HepG2 (cell line): ENCODE results near the gene VARS2. TPM values are rescaled to one million over a fixed set of nuclear protein-coding genes. Genes with fewer than 3 reads are reported as not detected.

Experiments
- CBX2 ChIP-seq, 2 experiments: fragments of 200-600 bp in 1 of 2; sonication (generic); formaldehyde crosslinking in 1 of 2; IDR thresholded peaks; 2 replicates each; pipeline versions ENCODE4 v1.7.0 to v1.8.1; 2018 to 2022; ENCODE audit warnings: low read depth in 2 of 2, low read length in 1 of 2, mild to moderate bottlenecking in 1 of 2, missing genetic modification reagents in 1 of 2
- CCAR2 ChIP-seq: fragments of 200-400 bp; formaldehyde crosslinking; optimal IDR thresholded peaks from 2 replicates; pipeline ENCODE3; 2018; ENCODE audit warnings: low read depth, mild to moderate bottlenecking, low read length, moderate library complexity
- ETV6 ChIP-seq: sonication (generic); formaldehyde crosslinking; conservative IDR thresholded peaks from 2 replicates; pipeline ENCODE4 v1.4.0; 2020; ENCODE audit warnings: missing genetic modification reagents
- FIP1L1 ChIP-seq: fragments of 200-400 bp; formaldehyde crosslinking; IDR thresholded peaks from 2 replicates; pipeline ENCODE4 v1.6.1; 2018; ENCODE audit warnings: low read depth, mild to moderate bottlenecking, low read length, moderate library complexity, borderline replicate concordance; ENCODE audit not compliant: insufficient read depth
- NFKBIZ ChIP-seq: IDR thresholded peaks from 2 replicates; pipeline ENCODE4 v1.6.1; 2018; ENCODE audit warnings: missing genetic modification reagents, missing compliant biosample characterization
- NFRKB ChIP-seq: fragments of 450-650 bp; IDR thresholded peaks from 2 replicates; pipeline ENCODE4 v1.6.1; 2017
- PCBP2 ChIP-seq: fragments of 200-400 bp; formaldehyde crosslinking; optimal IDR thresholded peaks from 2 replicates; pipeline ENCODE3; 2018; ENCODE audit warnings: low read length, low read depth; ENCODE audit not compliant: poor library complexity, severe bottlenecking
- SMARCC2 ChIP-seq: fragments of 450-650 bp; IDR thresholded peaks from 2 replicates; pipeline ENCODE4 v1.6.1; 2017; ENCODE audit warnings: antibody characterized with exemption, mild to moderate bottlenecking
- TAF15 ChIP-seq: fragments of 200-400 bp; formaldehyde crosslinking; IDR thresholded peaks from one replicate; pipeline ENCODE4 v1.6.1; 2018; ENCODE audit warnings: mild to moderate bottlenecking, low read depth, low read length; ENCODE audit not compliant: poor library complexity, severe bottlenecking
- TSC22D2 ChIP-seq: sonication (generic); formaldehyde crosslinking; IDR thresholded peaks from 2 replicates; pipeline ENCODE4 v1.5.1; 2020; ENCODE audit warnings: missing genetic modification reagents, mild to moderate bottlenecking, borderline replicate concordance
- ZBTB3 ChIP-seq: sonication (generic); formaldehyde crosslinking; IDR thresholded peaks from 2 replicates; pipeline ENCODE4 v1.4.0; 2020; ENCODE audit warnings: low read depth, mild to moderate bottlenecking, moderate library complexity, missing genetic modification reagents, borderline replicate concordance
- ZNF30 ChIP-seq: sonication (generic); formaldehyde crosslinking; IDR thresholded peaks from 2 replicates; pipeline ENCODE4 v1.5.0; 2020; ENCODE audit warnings: mild to moderate bottlenecking, missing genetic modification reagents
- ZNF572 ChIP-seq: sonication (generic); formaldehyde crosslinking; IDR thresholded peaks from 2 replicates; pipeline ENCODE4 v1.5.1; 2020; ENCODE audit warnings: mild to moderate bottlenecking, missing genetic modification reagents
- ZNF768 ChIP-seq: sonication (generic); formaldehyde crosslinking; IDR thresholded peaks from 2 replicates; pipeline ENCODE4 v1.4.0; 2020; ENCODE audit warnings: missing genetic modification reagents
- ZNF841 ChIP-seq: sonication (generic); formaldehyde crosslinking; IDR thresholded peaks from 2 replicates; pipeline ENCODE4 v1.8.1; 2023; ENCODE audit warnings: missing genetic modification reagents, borderline replicate concordance
- ZSCAN29 ChIP-seq: sonication (generic); formaldehyde crosslinking; conservative IDR thresholded peaks from 2 replicates; pipeline ENCODE4 v1.4.0; 2020; ENCODE audit warnings: mild to moderate bottlenecking, missing genetic modification reagents
- polyA plus RNA-seq, 8 experiments: library from polyadenylated mRNA; depleted of rRNA in 3 of 8; stranded (reverse) in 7 of 8; unstranded in 1 of 8; fragments of >200 nt; fragmentation: Illumina TruSeq in 4 of 8; extraction: Trizol in 4 of 8; gene quantifications; 2 replicates each; pipeline versions ENCODE4 v1.2.1 to v1.2.3, GENCODE V29; 2011 to 2016; ENCODE audit warnings: low read depth in 4 of 8, missing spikeins in 1 of 8, mixed read lengths in 1 of 8; ENCODE audit not compliant: insufficient read depth in 1 of 8
- total RNA-seq, 5 experiments: library from RNA; depleted of rRNA; stranded (reverse); fragments of >200 nt; fragmentation: Illumina TruSeq; extraction: Trizol; gene quantifications; 2 replicates each; pipeline ENCODE4 v1.2.3, GENCODE V29; 2016; ENCODE audit warnings: low read depth in 1 of 5
- TF ChIP-seq, protein P1 (sequence below): sonication (generic); formaldehyde crosslinking; IDR thresholded peaks from 2 replicates; pipeline ENCODE4 v1.4.0; 2020; ENCODE audit warnings: mild to moderate bottlenecking, low read depth, missing genetic modification reagents
- TF ChIP-seq, protein P2 (sequence below): IDR thresholded peaks from 2 replicates; pipeline ENCODE4 v1.6.1; 2016; ENCODE audit warnings: low read depth, borderline replicate concordance
- TF ChIP-seq, protein P3 (sequence below): sonication (generic); formaldehyde crosslinking; IDR thresholded peaks from 2 replicates; pipeline ENCODE4 v1.5.1; 2020; ENCODE audit warnings: missing genetic modification reagents, mild to moderate bottlenecking, borderline replicate concordance
- TF ChIP-seq, protein P4 (sequence below): sonication (generic); formaldehyde crosslinking; IDR thresholded peaks from 2 replicates; pipeline ENCODE4 v1.4.0; 2020; ENCODE audit warnings: mild to moderate bottlenecking, low read depth, missing genetic modification reagents

Gene VARS2
- total and polyA plus RNA-seq, 2 of the 13 experiments (the other 11 are each of a cell fraction or from before 2014, with no cell fraction given) = 61.8 to 71.8 TPM

DNA sequence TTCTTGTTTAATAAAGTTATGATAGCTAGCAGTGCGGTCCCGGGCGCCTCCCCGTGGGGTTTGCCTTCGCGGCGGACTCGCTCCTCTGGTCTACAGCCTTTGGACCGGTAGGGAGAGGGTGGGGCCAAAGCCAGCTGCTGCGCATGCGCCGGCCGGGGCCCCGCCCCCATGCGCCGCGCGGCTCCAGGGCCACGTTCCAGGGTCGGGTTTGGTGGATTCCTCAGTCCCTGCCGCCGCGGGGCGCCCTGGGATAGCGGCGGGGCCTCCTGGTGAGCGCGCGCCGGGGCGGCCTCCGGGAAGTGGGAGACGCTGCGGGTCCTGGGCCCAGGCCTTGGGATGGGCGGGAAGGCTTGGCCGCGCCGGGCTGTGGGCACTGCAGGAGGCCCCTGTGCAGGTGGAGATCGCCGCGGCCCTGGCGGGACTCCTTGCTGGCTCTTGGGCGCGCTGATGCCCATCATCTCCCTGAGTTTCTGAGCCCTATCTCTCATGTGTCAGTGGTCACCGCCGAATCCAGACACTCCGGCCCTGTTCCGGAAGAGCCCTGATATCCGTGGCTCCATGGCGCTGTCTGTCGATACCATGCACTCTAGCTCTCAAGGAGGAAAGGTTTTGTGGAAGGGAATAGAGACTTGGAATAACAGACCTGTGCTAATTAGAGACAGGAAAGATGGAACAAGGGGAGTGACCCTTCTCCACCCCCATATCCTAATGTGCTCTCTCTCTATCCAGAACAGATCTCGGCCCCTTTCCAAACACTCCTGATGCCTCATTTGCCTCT lies at the start of gene VARS2 (continued):
- TF ChIP-seq TAF15 = peak; percentile 32
- TF ChIP-seq ZBTB3 (CRISPR knock-in tag) = 0 out of 2 replicates have a peak, but pooled peaks have one; percentile 61
- TF ChIP-seq, protein P1, sequence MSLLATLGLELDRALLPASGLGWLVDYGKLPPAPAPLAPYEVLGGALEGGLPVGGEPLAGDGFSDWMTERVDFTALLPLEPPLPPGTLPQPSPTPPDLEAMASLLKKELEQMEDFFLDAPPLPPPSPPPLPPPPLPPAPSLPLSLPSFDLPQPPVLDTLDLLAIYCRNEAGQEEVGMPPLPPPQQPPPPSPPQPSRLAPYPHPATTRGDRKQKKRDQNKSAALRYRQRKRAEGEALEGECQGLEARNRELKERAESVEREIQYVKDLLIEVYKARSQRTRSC (CRISPR knock-in tag) = 0 out of 2 replicates have a peak, but pooled peaks have one; percentile 72
- TF ChIP-seq SMARCC2 = no peak
- TF ChIP-seq ZNF768 (CRISPR knock-in tag) = peak; percentile 89
- peak; percentile 89 for TF ChIP-seq ZSCAN29
- TF ChIP-seq ZNF30 = peak; percentile 89
- TF ChIP-seq FIP1L1 = peak; percentile 46; the same call in 1 of the 2 replicates
- TF ChIP-seq, protein P2, sequence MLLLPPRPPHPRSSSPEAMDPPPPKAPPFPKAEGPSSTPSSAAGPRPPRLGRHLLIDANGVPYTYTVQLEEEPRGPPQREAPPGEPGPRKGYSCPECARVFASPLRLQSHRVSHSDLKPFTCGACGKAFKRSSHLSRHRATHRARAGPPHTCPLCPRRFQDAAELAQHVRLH (CRISPR knock-in tag) = peak; percentile 98; the same call in 1 of the 2 replicates
- peak; percentile 96 for TF ChIP-seq ETV6 (CRISPR knock-in tag)
- TF ChIP-seq ZNF841 (CRISPR knock-in tag) = 0 out of 2 replicates have a peak, but pooled peaks have one; percentile 44
- no peak for TF ChIP-seq PCBP2
- peak; percentile 98 for TF ChIP-seq TSC22D2
- no peak for TF ChIP-seq CCAR2
- TF ChIP-seq NFKBIZ (CRISPR knock-in tag) = peak; percentile 70
- TF ChIP-seq, protein P3, sequence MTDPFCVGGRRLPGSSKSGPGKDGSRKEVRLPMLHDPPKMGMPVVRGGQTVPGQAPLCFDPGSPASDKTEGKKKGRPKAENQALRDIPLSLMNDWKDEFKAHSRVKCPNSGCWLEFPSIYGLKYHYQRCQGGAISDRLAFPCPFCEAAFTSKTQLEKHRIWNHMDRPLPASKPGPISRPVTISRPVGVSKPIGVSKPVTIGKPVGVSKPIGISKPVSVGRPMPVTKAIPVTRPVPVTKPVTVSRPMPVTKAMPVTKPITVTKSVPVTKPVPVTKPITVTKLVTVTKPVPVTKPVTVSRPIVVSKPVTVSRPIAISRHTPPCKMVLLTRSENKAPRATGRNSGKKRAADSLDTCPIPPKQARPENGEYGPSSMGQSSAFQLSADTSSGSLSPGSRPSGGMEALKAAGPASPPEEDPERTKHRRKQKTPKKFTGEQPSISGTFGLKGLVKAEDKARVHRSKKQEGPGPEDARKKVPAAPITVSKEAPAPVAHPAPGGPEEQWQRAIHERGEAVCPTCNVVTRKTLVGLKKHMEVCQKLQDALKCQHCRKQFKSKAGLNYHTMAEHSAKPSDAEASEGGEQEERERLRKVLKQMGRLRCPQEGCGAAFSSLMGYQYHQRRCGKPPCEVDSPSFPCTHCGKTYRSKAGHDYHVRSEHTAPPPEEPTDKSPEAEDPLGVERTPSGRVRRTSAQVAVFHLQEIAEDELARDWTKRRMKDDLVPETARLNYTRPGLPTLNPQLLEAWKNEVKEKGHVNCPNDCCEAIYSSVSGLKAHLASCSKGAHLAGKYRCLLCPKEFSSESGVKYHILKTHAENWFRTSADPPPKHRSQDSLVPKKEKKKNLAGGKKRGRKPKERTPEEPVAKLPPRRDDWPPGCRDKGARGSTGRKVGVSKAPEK (CRISPR knock-in tag) = peak; percentile 82
- TF ChIP-seq CBX2 (IDR thresholded peaks at IDR 0.05; ENCODE audit: low read depth, low read length) = no peak
- peak; percentile 71; the same call in 1 of the 2 replicates for TF ChIP-seq CBX2 (CRISPR knock-in tag; IDR thresholded peaks at IDR 0.05; ENCODE audit: low read depth)
- TF ChIP-seq NFRKB = no peak
- no peak for TF ChIP-seq ZNF572 (CRISPR knock-in tag)
- TF ChIP-seq, protein P4, sequence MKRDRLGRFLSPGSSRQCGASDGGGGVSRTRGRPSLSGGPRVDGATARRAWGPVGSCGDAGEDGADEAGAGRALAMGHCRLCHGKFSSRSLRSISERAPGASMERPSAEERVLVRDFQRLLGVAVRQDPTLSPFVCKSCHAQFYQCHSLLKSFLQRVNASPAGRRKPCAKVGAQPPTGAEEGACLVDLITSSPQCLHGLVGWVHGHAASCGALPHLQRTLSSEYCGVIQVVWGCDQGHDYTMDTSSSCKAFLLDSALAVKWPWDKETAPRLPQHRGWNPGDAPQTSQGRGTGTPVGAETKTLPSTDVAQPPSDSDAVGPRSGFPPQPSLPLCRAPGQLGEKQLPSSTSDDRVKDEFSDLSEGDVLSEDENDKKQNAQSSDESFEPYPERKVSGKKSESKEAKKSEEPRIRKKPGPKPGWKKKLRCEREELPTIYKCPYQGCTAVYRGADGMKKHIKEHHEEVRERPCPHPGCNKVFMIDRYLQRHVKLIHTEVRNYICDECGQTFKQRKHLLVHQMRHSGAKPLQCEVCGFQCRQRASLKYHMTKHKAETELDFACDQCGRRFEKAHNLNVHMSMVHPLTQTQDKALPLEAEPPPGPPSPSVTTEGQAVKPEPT (CRISPR knock-in tag) = peak; percentile 69
